ENCODE results near the gene KRTAP5-1.

DNA sequence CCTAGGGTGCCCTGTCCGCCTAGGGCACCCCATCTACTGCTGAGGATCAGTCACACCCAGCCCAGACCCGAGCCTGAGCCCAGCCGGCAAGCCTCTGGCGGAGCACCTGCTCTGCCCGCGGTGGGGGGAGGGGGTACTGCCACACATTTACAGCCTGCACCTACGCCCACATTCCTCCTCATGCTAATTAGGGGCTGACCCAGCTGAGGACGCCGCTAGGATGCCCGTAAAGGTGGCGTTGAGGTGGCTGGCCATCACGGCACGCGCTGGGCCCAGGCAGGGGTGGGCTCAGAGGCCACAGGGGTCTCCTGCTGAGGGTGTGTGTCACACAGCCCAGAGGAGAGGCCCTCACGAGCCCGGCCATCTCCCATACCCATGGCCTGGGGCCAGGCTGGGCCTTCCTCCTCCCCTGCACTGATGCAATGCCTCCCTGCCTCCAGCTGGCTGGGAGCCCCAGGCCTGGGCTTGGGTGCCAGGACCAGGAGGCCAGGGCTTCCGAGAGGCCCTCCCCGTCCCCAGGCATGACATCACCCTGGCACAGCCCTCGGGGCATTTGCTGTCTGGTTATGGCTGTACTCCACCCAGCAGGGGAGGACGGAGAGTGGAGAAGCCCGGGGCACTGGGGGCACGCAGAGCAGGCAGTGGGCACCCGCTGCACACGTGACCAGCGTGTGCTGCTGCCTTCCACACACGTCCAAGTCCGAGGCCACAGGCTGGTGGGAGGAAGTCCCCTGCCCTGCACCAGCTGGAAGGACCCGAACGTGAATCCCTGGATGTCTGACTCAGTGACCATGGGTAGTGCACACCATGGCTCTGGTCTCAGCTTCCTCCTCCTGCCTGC lies 25.8 kb downstream of the KRTAP5-1 start:
- TF ChIP-seq, protein P1, sequence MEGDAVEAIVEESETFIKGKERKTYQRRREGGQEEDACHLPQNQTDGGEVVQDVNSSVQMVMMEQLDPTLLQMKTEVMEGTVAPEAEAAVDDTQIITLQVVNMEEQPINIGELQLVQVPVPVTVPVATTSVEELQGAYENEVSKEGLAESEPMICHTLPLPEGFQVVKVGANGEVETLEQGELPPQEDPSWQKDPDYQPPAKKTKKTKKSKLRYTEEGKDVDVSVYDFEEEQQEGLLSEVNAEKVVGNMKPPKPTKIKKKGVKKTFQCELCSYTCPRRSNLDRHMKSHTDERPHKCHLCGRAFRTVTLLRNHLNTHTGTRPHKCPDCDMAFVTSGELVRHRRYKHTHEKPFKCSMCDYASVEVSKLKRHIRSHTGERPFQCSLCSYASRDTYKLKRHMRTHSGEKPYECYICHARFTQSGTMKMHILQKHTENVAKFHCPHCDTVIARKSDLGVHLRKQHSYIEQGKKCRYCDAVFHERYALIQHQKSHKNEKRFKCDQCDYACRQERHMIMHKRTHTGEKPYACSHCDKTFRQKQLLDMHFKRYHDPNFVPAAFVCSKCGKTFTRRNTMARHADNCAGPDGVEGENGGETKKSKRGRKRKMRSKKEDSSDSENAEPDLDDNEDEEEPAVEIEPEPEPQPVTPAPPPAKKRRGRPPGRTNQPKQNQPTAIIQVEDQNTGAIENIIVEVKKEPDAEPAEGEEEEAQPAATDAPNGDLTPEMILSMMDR (optimal IDR thresholded peaks at IDR 0.05 in 1 of 3, IDR thresholded peaks at IDR 0.05 in 1 of 3, conservative IDR thresholded peaks at IDR 0.05 in 1 of 3; ENCODE audit: extremely low read depth in 1 of 3, insufficient read depth in 2 of 3, low read length in 3 of 3), result no peak
- TF ChIP-seq EZH2 (IDR thresholded peaks at IDR 0.05; ENCODE audit: low read length), result no peak
